Dedifferentiated amniotic fluid mesenchymal stem cell (primary cell): Measurements from ENCODE around the gene MAN1B1.
"Not testable (repeated sequence)": the region's sequence is repeated elsewhere in the genome, so short reads cannot be mapped to it uniquely, and the experiment has no call there.

Experiments
- DNase-seq: peaks from one replicate; pipeline ENCODE4 v3.0.0-alpha.2; 2016; ENCODE audit errors: extremely low spot score

The MAN1B1 gene

GRCh38 chr9:137052998-137053943 is 33.5 kb upstream of the MAN1B1 start:
- no peak for DNase-seq

- DNase-seq: no peak
These were observed 32.5 kb upstream of the MAN1B1 start, which contains the start of gene ENTPD2 for GRCh38 chr9:137053944-137054931. Gene ENTPD2, minus strand, starts transcription at chr9:137054061. Its CDS starts 64 bp downstream, at chr9:137053997.

- no peak for DNase-seq
These were observed 31.8 kb upstream of the MAN1B1 start for GRCh38 chr9:137054932-137055384.

- DNase-seq: peak; percentile 77
These were observed 31.1 kb upstream of the MAN1B1 start for GRCh38 chr9:137055385-137056364.

GRCh38 chr9:137056739-137057415 is 29.9 kb upstream of the MAN1B1 start:
- no peak for DNase-seq

- DNase-seq: no peak
These were observed 29.2 kb upstream of the MAN1B1 start for GRCh38 chr9:137057545-137057944.

- no peak for DNase-seq
These were observed 28.1 kb upstream of the MAN1B1 start for GRCh38 chr9:137058521-137059234.

- DNase-seq: no peak
These were observed 24.4 kb upstream of the MAN1B1 start for GRCh38 chr9:137062384-137062783.

- DNase-seq: not testable (repeated sequence)
These were observed 24.0 kb upstream of the MAN1B1 start for GRCh38 chr9:137062798-137063197.

- no peak for DNase-seq
These were observed 23.3 kb upstream of the MAN1B1 start for GRCh38 chr9:137063311-137064026.

GRCh38 chr9:137064027-137064879 is 22.5 kb upstream of the MAN1B1 start:
- no peak for DNase-seq

GRCh38 chr9:137064880-137065164 is 22.0 kb upstream of the MAN1B1 start:
- DNase-seq: no peak

- no peak for DNase-seq
These were observed 21.3 kb upstream of the MAN1B1 start for GRCh38 chr9:137065336-137065967.

- DNase-seq: no peak
These were observed 20.5 kb upstream of the MAN1B1 start for GRCh38 chr9:137066096-137066861.

GRCh38 chr9:137067860-137068538 is 18.8 kb upstream of the MAN1B1 start:
- peak; percentile 58 for DNase-seq
